H9 (cell line): ENCODE data around the gene TSPAN2. TPM values are rescaled to one million over a fixed set of nuclear protein-coding genes. Genes with fewer than 3 reads are reported as not detected.

Experiments
- DNase-seq: peaks from one replicate; pipeline ENCODE4 v3.0.0-alpha.2; 2017
- H2AFZ ChIP-seq: one replicate; pipeline ENCODE4 v1.6.1; 2013; ENCODE audit warnings: mild to moderate bottlenecking, low read length, control low read depth, moderate library complexity
- H2AK5ac ChIP-seq: 2 replicates; pipeline ENCODE4 v1.6.1; 2013; ENCODE audit warnings: low read length, control low read depth, mixed read lengths; ENCODE audit not compliant: insufficient read length
- H2BK120ac ChIP-seq: one replicate; pipeline ENCODE4 v1.6.1; 2013; ENCODE audit warnings: low read depth, mild to moderate bottlenecking, low read length, control low read depth, inconsistent platforms; ENCODE audit not compliant: poor library complexity, severe bottlenecking
- H2BK12ac ChIP-seq: 2 replicates; pipeline ENCODE4 v1.6.1; 2013; ENCODE audit warnings: low read length, control low read depth, mixed read lengths, low read depth; ENCODE audit not compliant: insufficient read length
- H2BK15ac ChIP-seq: 2 replicates; pipeline ENCODE4 v1.6.1; 2013; ENCODE audit warnings: low read depth, low read length, control low read depth
- H2BK20ac ChIP-seq: one replicate; pipeline ENCODE4 v1.6.1; 2013; ENCODE audit warnings: low read depth, mild to moderate bottlenecking, low read length, control low read depth, inconsistent platforms; ENCODE audit not compliant: poor library complexity, severe bottlenecking
- H2BK5ac ChIP-seq: 2 replicates; pipeline ENCODE4 v1.6.1; 2013; ENCODE audit warnings: low read length, control low read depth, mixed read lengths; ENCODE audit not compliant: insufficient read length
- H3K14ac ChIP-seq: 2 replicates; pipeline ENCODE4 v1.6.1; 2013; ENCODE audit warnings: low read length, control low read depth; ENCODE audit not compliant: insufficient read depth
- H3K18ac ChIP-seq: 2 replicates; pipeline ENCODE4 v1.6.1; 2013; ENCODE audit warnings: low read depth, mild to moderate bottlenecking, mixed read lengths, low read length, control low read depth; ENCODE audit not compliant: insufficient read length
- H3K23ac ChIP-seq: 2 replicates; pipeline ENCODE4 v1.6.1; 2013; ENCODE audit warnings: low read length, control low read depth, mixed read lengths, low read depth; ENCODE audit not compliant: insufficient read length
- H3K23me2 ChIP-seq: 2 replicates; pipeline ENCODE4 v1.6.1; 2013; ENCODE audit warnings: low read depth, mild to moderate bottlenecking, mixed read lengths, low read length, control low read depth; ENCODE audit not compliant: insufficient read length, poor library complexity, severe bottlenecking
- H3K27ac ChIP-seq: 2 replicates; pipeline ENCODE4 v1.5.1; 2013; ENCODE audit warnings: low read length, control low read depth, mixed read lengths, low read depth; ENCODE audit not compliant: insufficient read length
- H3K27me3 ChIP-seq: 2 replicates; pipeline ENCODE4 v1.6.1; 2013; ENCODE audit warnings: low read length, control low read depth, inconsistent platforms; ENCODE audit not compliant: insufficient read depth
- H3K4ac ChIP-seq: 2 replicates; pipeline ENCODE4 v1.6.1; 2013; ENCODE audit warnings: low read depth, mild to moderate bottlenecking, control low read depth, inconsistent platforms, low read length, moderate library complexity
- H3K4me1 ChIP-seq: 2 replicates; pipeline ENCODE4 v1.6.1; 2013; ENCODE audit warnings: low read length, control low read depth, inconsistent platforms; ENCODE audit not compliant: insufficient read depth
- H3K4me2 ChIP-seq: 2 replicates; pipeline ENCODE4 v1.6.1; 2013; ENCODE audit warnings: low read length, control low read depth, mixed read lengths; ENCODE audit not compliant: insufficient read length, insufficient read depth
- H3K56ac ChIP-seq: 2 replicates; pipeline ENCODE4 v1.6.1; 2013; ENCODE audit warnings: low read depth, mild to moderate bottlenecking, mixed read lengths, low read length, control low read depth; ENCODE audit not compliant: insufficient read length
- H3K79me1 ChIP-seq: 2 replicates; pipeline ENCODE4 v1.6.1; 2013; ENCODE audit warnings: low read depth, mild to moderate bottlenecking, moderate library complexity, low read length, control low read depth, inconsistent platforms; ENCODE audit not compliant: insufficient read depth, poor library complexity, severe bottlenecking
- H3K79me2 ChIP-seq: 2 replicates; pipeline ENCODE4 v1.6.1; 2013; ENCODE audit warnings: low read length, control low read depth, inconsistent platforms; ENCODE audit not compliant: insufficient read depth
- H3K9ac ChIP-seq: 2 replicates; pipeline ENCODE4 v1.6.1; 2013; ENCODE audit warnings: low read length, control low read depth, mixed read lengths; ENCODE audit not compliant: insufficient read length; ENCODE audit errors: extremely low read depth
- H3K9me3 ChIP-seq: one replicate; pipeline ENCODE4 v1.6.1; 2013; ENCODE audit warnings: low read depth, low read length, inconsistent platforms; ENCODE audit not compliant: control insufficient read depth
- H3T11ph ChIP-seq: one replicate; pipeline ENCODE4 v1.6.1; 2013; ENCODE audit warnings: mild to moderate bottlenecking, low read length, control low read depth, inconsistent platforms
- H4K20me1 ChIP-seq: one replicate; pipeline ENCODE4 v1.6.1; 2013; ENCODE audit not compliant: control insufficient read depth, insufficient read length, insufficient read depth
- H4K5ac ChIP-seq: 2 replicates; pipeline ENCODE4 v1.6.1; 2013; ENCODE audit warnings: low read depth, mild to moderate bottlenecking, mixed read lengths, low read length, control low read depth; ENCODE audit not compliant: insufficient read length
- H4K8ac ChIP-seq: replicated peaks from 2 replicates; pipeline ENCODE4 v1.6.1; 2013; ENCODE audit warnings: low read length, control low read depth, mixed read lengths, low read depth; ENCODE audit not compliant: insufficient read length
- H4K91ac ChIP-seq: 2 replicates; pipeline ENCODE4 v1.6.1; 2013; ENCODE audit warnings: low read depth, mild to moderate bottlenecking, moderate library complexity, mixed read lengths, low read length, control low read depth; ENCODE audit not compliant: insufficient read length
- H3K27ac Mint-ChIP-seq, 3 experiments: 2 replicates in 2 of 3; 3 replicates in 1 of 3; pipeline ENCODE4 v1.8.0; 2020 to 2021; ENCODE audit warnings: mixed read lengths in 3 of 3, mild to moderate bottlenecking in 1 of 3, moderate library complexity in 1 of 3
- H3K27me3 Mint-ChIP-seq: 2 replicates; pipeline ENCODE4 v1.8.0; 2021; ENCODE audit warnings: low read depth, mild to moderate bottlenecking, moderate library complexity, mixed read lengths
- H3K36me3 Mint-ChIP-seq, 3 experiments: 2 replicates in 2 of 3; 3 replicates in 1 of 3; pipeline ENCODE4 v1.8.0; 2020 to 2021; ENCODE audit warnings: low read depth in 3 of 3, mixed read lengths in 3 of 3; ENCODE audit not compliant: insufficient read depth in 1 of 3
- H3K4me1 Mint-ChIP-seq, 2 experiments: 2 replicates each; pipeline ENCODE4 v1.8.0; 2020; ENCODE audit warnings: mixed read lengths in 2 of 2
- H3K4me3 Mint-ChIP-seq, 2 experiments: 2 replicates in 1 of 2; 3 replicates in 1 of 2; pipeline ENCODE4 v1.8.0; 2020 to 2021; ENCODE audit warnings: mild to moderate bottlenecking in 2 of 2, mixed read lengths in 2 of 2, moderate library complexity in 1 of 2
- H3K9me3 Mint-ChIP-seq, 2 experiments: 2 replicates in 1 of 2; 3 replicates in 1 of 2; pipeline ENCODE4 v1.8.0; 2020; ENCODE audit warnings: mild to moderate bottlenecking in 2 of 2, mixed read lengths in 2 of 2, moderate library complexity in 1 of 2
- WGBS: extraction: QIAGEN DNeasy Blood & Tissue Kit; methylation state at CpG from one replicate; pipeline ENCODE4 v1.1.7; 2013; ENCODE audit warnings: missing lambda C conversion rate, low lambda C conversion rate, mixed read lengths; ENCODE audit not compliant: insufficient read length; ENCODE audit errors: extremely low coverage; 5-methylcytosine and 5-hydroxymethylcytosine counted together
- total RNA-seq: library from RNA; stranded (reverse); gene quantifications from 2 replicates; pipeline ENCODE4 v1.2.1, GENCODE V29; 2021
- TF ChIP-seq, protein P1 (sequence below): fragments of 200-600 bp; sonication (generic); conservative IDR thresholded peaks from 3 replicates; pipeline ENCODE4 v1.8.0; 2021; ENCODE audit warnings: antibody characterized with exemption, mild to moderate bottlenecking

Gene TSPAN2
- total RNA-seq, 1 experiment from 2014 or later = 10.8 TPM

- no peaks in the 10 kb centered on the region for H4K20me1 ChIP-seq
- no peak overlapping the region for H4K91ac ChIP-seq
- no peak overlapping the region for H2BK20ac ChIP-seq
- DNase-seq = no peak
- H3K9me3 ChIP-seq = peaks cover 5% of the 10 kb centered on the region
- no peak overlapping the region for H2BK15ac ChIP-seq
- no peak overlapping the region for H3K56ac ChIP-seq
- H3K9ac ChIP-seq = no peak overlapping the region
- no peak overlapping the region for H2AFZ ChIP-seq
- H2BK120ac ChIP-seq = no peak overlapping the region
- no peak overlapping the region for H2BK12ac ChIP-seq
- Mint-ChIP-seq H3K4me3 (no peak overlapping the region), H3K27me3 (peaks cover 9% of the 10 kb centered on the region), H3K9me3 (peaks cover 24 to 29% of the 10 kb centered on the region in 2 experiments), H3K36me3 (peaks cover 6 to 19% (median 11%) of the 10 kb centered on the region in 3 experiments; a peak in 6 of 7 replicates), H3K4me1 (peaks cover 8 to 12% of the 10 kb centered on the region in 2 experiments), H3K27ac (no peak overlapping the region)
- TF ChIP-seq, protein P1, sequence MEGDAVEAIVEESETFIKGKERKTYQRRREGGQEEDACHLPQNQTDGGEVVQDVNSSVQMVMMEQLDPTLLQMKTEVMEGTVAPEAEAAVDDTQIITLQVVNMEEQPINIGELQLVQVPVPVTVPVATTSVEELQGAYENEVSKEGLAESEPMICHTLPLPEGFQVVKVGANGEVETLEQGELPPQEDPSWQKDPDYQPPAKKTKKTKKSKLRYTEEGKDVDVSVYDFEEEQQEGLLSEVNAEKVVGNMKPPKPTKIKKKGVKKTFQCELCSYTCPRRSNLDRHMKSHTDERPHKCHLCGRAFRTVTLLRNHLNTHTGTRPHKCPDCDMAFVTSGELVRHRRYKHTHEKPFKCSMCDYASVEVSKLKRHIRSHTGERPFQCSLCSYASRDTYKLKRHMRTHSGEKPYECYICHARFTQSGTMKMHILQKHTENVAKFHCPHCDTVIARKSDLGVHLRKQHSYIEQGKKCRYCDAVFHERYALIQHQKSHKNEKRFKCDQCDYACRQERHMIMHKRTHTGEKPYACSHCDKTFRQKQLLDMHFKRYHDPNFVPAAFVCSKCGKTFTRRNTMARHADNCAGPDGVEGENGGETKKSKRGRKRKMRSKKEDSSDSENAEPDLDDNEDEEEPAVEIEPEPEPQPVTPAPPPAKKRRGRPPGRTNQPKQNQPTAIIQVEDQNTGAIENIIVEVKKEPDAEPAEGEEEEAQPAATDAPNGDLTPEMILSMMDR = no peak
- no peak overlapping the region for H2BK5ac ChIP-seq
- no peak overlapping the region for H3K27ac ChIP-seq
- H3K27me3 ChIP-seq = no peaks in the 10 kb centered on the region
- H4K8ac ChIP-seq = no peak overlapping the region
- no peak overlapping the region for H3K18ac ChIP-seq
- no peak overlapping the region for H2AK5ac ChIP-seq
- H3K79me2 ChIP-seq = no peaks in the 10 kb centered on the region
- no peak overlapping the region for H3T11ph ChIP-seq
- no peak overlapping the region for H3K14ac ChIP-seq
- WGBS = no CpG with 5 or more reads among the region's 1 CpG
- no peak overlapping the region for H3K23ac ChIP-seq
- H3K79me1 ChIP-seq = no peaks in the 10 kb centered on the region
- no peaks in the 10 kb centered on the region for H3K4me1 ChIP-seq
- H4K5ac ChIP-seq = no peak overlapping the region
- no peaks in the 10 kb centered on the region for H3K23me2 ChIP-seq
- no peak overlapping the region for H3K4me2 ChIP-seq
- H3K4ac ChIP-seq = no peak overlapping the region
These were observed 28.0 kb upstream of the TSPAN2 start for GRCh38 chr1:115117298-115117697.
